Measurements from ENCODE around the gene ANKRD12. TPM values are rescaled to one million over a fixed set of nuclear protein-coding genes. Genes with fewer than 3 reads are reported as not detected.

Gene ANKRD12
- total RNA-seq, 4 donors from 2014 or later, result 49.8 to 68.4 (median 54.1) TPM

DNA sequence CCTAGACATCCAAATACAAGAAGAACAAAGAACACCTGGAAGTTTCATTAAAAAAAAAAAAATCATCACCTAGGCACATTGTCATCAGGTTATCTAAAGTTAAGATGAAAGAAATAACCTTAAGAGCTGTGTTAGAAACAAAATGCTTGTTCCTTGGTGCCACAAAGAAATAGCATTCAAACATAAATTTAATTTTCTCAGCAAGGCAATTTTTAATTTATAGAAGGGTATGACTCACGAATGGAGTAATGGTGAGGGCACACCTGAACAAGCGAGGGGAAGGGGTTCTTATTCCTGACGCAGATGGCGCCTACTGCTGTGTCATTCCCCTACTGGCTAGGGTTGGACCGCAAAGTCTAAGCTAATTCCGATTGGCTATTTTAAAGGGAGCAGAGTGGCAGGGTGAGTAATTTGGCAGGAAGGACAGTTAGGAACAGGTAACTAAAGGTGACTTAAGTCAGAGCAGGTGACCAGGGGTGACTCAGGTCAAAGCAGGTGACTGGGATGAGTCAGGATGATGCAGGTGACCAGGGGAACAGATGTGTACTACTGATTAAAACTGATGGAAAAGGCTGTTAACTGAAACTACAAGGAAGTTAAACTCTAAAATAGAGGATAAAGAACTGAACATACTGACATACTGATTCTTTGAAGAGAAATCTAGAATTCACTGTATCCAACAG lies 167.9 kb downstream of the ANKRD12 start:
- no peak for DNase-seq (ENCODE audit: low spot score in 2 of 2)
- TF ChIP-seq, protein P1, sequence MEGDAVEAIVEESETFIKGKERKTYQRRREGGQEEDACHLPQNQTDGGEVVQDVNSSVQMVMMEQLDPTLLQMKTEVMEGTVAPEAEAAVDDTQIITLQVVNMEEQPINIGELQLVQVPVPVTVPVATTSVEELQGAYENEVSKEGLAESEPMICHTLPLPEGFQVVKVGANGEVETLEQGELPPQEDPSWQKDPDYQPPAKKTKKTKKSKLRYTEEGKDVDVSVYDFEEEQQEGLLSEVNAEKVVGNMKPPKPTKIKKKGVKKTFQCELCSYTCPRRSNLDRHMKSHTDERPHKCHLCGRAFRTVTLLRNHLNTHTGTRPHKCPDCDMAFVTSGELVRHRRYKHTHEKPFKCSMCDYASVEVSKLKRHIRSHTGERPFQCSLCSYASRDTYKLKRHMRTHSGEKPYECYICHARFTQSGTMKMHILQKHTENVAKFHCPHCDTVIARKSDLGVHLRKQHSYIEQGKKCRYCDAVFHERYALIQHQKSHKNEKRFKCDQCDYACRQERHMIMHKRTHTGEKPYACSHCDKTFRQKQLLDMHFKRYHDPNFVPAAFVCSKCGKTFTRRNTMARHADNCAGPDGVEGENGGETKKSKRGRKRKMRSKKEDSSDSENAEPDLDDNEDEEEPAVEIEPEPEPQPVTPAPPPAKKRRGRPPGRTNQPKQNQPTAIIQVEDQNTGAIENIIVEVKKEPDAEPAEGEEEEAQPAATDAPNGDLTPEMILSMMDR (IDR thresholded peaks at IDR 0.05), result no peak
- no peak for TF ChIP-seq POLR2A (IDR thresholded peaks at IDR 0.05)
- intact Hi-C loops (cut with DNase I; ENCODE audit: low total_unique reads), result loop anchor here (10.0 kb wide), 1 partner anchor 50 kb away; no protein-coding TSS in a partner anchor
- WGBS, 2 donors, result 95 to 100% methylated on average over 6 of the region's 6 CpGs
- no peak overlapping the region for H3K4me3 ChIP-seq (ENCODE audit: low read depth, poor library complexity, severe bottlenecking)

DNA sequence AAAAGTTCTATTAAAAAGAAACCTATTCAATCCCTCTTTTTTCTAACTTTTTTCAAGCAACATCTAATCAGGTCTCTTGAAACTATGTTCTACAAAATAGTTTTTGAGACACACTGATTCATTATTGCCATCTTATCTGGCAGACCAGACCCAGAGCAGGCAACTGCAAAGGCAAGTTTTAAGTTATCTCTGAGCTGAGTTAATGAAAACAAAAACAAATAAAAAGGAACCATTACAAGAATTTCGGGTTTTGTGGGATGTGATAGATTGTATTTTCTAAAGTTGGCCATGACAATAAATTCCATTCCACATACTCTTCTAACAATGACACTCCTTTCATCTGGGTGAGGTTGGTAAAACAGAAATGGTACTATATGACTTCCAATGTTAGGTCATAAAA lies 182.8 kb downstream of the ANKRD12 start:
- intact Hi-C loops (cut with DNase I; ENCODE audit: low total_unique reads), result no loop called here
- 64 to 74% methylated on average over 1 of the region's 1 CpG for WGBS, 2 donors
- no peak overlapping the region for H3K4me3 ChIP-seq (ENCODE audit: low read depth, poor library complexity, severe bottlenecking)
- no peak for DNase-seq (ENCODE audit: low spot score in 2 of 2)
- no peak for TF ChIP-seq POLR2A (IDR thresholded peaks at IDR 0.05)
- TF ChIP-seq, protein P1 (IDR thresholded peaks at IDR 0.05), result no peak

DNA sequence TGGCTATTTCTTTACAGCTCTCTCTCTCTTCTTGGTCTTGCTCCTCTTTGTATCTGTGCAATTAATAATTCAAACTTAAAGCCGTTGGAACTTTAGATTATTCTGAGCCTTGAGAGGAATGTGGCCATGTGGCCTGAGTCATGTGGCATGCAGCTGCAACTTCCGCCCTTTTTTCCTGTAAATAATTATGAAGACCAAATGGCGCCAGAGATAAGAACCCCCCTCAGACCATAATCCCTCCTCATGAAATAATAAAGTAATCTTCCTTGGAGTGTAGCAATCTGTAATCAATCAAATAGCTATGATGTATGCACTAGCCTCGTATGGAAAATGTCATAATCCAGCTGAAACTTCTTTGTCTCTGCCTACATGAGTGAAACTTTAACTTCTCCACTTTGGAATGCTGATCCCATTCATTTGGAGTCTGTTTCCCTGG lies 184.5 kb downstream of the ANKRD12 start:
- 30 to 49% methylated on average over 4 of the region's 4 CpGs for WGBS, 2 donors
- intact Hi-C loops (cut with DNase I; ENCODE audit: low total_unique reads), result no loop called here
- no peak for DNase-seq (ENCODE audit: low spot score in 2 of 2)
- TF ChIP-seq POLR2A (IDR thresholded peaks at IDR 0.05), result no peak
- no peak overlapping the region for H3K4me3 ChIP-seq (ENCODE audit: low read depth, poor library complexity, severe bottlenecking)

DNA sequence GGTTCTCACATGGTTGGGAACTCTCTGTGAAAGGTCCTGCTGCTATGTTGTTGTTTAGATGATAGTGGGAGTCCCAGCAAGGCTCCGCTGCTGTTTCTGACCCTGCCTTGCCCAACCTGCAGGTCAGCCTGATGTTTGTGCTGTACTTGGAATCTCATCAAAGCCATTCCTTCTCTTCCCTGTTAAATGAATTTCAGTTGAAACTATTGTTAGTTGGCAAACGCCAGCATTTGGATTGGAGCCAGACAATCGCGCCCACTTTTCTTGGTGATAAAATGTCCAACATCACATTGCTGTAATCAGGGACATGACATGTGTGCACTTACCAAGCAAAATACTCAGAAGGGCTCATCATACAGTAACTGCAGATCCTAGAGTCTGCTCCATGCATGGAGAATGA lies 185.2 kb downstream of the ANKRD12 start:
- TF ChIP-seq, protein P1 (IDR thresholded peaks at IDR 0.05), result no peak
- TF ChIP-seq POLR2A (IDR thresholded peaks at IDR 0.05), result no peak
- DNase-seq (ENCODE audit: low spot score in 2 of 2), result no peak
- WGBS, 2 donors, result 25 to 47% methylated on average over 4 of the region's 4 CpGs
- no peak overlapping the region for H3K4me3 ChIP-seq (ENCODE audit: low read depth, poor library complexity, severe bottlenecking)
- intact Hi-C loops (cut with DNase I; ENCODE audit: low total_unique reads), result no loop called here

DNA sequence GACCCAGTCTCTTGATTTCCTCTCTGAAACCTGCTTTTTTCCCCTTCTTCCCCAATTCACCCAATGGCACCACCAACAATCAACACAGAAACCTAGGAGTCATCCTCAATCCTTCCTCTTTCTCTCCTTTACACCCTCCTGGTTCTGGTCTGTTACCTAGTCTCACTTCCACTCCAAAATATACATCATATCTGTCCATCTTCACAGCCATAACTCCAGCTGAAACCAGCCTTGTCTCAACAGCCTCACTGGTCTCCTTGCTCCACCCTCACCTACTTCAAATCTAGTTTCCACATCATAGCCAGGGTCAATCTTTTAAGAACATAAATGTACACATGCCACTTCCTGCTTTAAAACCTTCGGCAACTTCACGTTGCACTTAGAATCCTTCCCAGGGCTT lies 186.2 kb downstream of the ANKRD12 start:
- intact Hi-C loops (cut with DNase I; ENCODE audit: low total_unique reads), result no loop called here
- WGBS, 2 donors, result 84 to 91% methylated on average over 2 of the region's 2 CpGs
- DNase-seq (ENCODE audit: low spot score in 2 of 2), result no peak
- no peak overlapping the region for H3K4me3 ChIP-seq (ENCODE audit: low read depth, poor library complexity, severe bottlenecking)
- TF ChIP-seq, protein P1 (IDR thresholded peaks at IDR 0.05), result no peak
- TF ChIP-seq POLR2A (IDR thresholded peaks at IDR 0.05), result no peak

DNA sequence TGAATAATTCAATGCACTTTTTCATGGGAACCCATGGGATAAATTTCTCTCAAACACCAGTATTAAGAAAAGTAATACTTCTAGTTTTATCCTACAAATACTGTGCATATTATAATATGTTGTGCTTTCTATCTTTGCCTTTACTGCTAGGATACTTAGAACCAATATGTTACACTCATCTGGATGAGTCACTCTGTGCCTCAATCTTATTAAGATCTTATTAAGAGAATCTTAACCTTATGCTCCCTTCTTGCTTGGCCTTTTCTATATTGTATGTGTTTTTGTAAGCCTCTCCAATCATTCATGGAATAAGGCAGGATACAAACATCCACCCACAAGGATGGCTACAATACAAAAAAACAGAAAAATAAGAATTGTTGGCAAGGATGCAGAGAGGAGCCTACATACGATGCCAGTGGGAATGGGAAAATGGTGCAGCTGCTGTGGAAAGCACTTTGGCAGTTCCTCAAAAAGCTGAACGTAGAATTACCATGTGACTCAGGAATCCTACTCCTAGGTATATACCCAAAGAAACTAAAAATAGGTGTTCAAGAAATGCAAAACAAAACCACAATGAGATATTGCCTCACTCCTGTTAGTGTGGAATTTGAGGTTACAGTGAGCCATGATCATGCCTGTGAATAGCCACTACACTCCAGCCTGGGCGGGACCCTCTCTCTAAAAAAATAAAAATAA lies 187.3 kb downstream of the ANKRD12 start:
- intact Hi-C loops (cut with DNase I; ENCODE audit: low total_unique reads), result no loop called here
- WGBS, 2 donors, result 44 to 55% methylated on average over 3 of the region's 3 CpGs
- DNase-seq (ENCODE audit: low spot score in 2 of 2), result no peak
- H3K4me3 ChIP-seq (ENCODE audit: low read depth, poor library complexity, severe bottlenecking), result no peak overlapping the region
- TF ChIP-seq, protein P1 (IDR thresholded peaks at IDR 0.05), result no peak
- TF ChIP-seq POLR2A (IDR thresholded peaks at IDR 0.05), result no peak
